ENCODE measurements around the gene MED12L.

Gene MED12L

DNA sequence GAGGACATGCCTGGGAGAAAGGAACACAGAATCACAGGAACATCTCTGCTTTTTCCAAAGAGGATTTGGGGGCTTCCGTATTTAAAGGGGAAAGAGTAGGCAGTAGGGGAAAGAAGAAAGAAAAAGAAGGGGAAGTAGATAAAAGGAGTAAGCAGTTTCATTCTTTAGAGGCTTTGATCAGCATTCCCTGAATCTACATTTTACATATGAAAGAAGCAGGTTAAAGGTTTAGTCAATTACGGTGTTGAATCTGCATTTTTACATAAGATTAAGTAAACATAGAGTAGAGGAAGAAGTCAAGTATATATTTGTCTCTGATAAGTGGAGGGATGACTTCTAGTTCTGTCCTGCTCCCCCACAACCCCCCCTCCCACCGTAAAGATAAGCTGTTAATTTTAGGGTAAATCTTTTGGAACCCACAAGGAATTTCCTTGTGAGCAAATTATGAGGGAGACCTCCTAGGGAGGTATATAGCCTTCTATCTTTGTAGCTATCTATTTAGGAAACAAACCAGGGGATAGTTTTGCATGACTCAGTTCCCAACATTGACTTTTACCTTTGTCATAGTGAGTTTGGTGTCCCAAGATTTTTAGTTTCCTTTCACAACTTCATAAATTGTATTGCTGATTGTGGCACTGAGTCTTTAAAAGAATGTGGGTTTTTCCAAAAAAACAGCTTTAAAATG, 307.8 kb downstream of the MED12L start:
- DNase-seq = no peak

DNA sequence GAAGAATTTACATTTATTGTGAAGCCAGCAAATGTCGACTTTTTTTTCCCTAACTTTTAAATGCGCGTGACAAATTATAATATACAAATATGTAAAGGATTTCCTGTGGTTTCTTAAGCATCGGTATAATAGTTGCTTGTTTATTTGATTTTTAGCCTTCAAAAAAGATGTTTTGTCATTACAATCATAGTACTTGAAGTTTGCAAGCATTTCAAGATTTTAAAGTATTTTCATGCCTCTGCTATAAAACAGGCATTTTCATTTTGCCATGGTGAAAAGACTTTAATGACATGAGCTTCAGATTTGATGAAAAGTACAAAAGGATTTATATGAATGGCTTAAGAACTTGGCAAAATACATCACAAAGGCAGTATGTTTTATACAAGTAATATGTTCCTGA, 308.5 kb downstream of the MED12L start:
- no peak for DNase-seq

DNA sequence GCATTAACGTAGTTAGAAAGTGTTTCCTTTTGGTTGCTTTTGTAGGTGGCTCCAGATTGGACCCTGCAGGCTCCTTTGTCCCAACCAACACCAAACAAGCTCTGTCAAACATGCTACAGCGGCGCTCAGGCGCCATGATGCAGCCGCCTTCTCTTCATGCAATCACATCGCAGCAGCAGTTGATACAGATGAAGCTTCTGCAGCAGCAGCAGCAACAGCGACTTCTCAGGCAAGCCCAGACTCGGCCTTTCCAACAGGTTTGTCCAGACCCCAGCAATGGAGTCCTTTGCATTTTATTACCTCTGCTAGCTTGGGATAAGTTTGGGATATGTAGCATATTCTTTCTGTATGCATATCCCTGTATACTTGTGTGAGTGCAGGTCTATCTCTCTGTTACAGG, 309.1 kb downstream of the MED12L start:
- no peak for DNase-seq

DNA sequence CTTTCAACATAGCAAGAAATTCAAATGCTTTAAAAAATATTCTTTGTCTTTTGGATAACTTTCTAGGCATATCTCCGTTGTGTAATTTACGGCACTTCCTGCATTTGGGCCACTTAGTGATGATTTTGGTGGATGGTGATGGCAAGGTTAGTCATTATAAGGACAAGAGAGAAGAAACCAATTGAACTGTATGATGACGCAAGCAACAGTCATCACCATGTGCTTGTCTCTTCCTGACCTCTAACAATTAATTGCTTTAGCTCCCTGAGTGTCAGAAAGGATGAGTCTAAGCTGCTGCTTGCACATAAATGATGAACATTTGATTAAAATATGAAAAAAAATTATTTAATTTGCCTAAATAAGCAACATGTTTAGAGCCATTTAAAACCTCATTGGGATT, 310.3 kb downstream of the MED12L start:
- DNase-seq = no peak

- no peak for DNase-seq
Measured at GRCh38 chr3:151398895-151399294, 313.4 kb downstream of the MED12L start.

GRCh38 chr3:151400341-151400740, 314.9 kb downstream of the MED12L start:
- no peak for DNase-seq

DNA sequence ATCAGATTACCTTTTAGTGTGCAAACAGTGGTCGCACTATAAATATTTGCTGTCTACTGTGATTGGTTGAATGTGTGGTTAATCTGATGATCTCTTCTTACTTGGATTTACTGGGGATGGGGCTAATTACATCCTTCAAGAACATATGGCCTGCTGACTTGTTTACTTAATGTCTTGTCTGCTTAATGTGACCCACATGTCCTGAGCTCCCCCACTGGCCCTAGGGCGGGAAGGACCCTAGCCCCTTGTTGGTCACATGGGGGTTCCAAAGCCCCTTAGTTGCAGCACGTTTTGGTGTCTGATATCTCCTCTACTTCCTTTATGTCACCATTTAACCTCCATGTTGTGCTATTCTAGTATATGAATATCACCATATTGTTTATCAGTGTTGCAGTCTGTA, 316.9 kb downstream of the MED12L start:
- DNase-seq = no peak

DNA sequence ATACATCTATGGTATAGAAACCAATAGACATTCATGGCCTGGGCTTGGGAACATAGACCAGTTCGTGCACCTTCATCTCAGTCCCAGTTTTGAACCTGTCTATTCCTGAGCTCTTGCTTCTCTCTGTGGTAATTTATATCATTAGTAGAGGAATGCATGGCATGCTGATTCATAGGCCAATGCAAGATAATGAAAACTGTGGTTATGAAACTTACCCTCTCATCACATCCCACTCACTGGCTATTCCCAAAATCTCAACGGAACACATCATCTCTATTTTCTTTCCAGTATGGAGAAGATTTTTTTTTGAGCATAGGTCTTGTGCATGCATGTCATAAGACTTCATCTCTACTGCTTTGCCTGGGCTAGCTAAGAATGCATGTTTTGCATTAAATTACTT, 317.8 kb downstream of the MED12L start:
- DNase-seq = no peak

- no peak for DNase-seq
Measured at GRCh38 chr3:151404316-151404715, 318.9 kb downstream of the MED12L start.

DNA sequence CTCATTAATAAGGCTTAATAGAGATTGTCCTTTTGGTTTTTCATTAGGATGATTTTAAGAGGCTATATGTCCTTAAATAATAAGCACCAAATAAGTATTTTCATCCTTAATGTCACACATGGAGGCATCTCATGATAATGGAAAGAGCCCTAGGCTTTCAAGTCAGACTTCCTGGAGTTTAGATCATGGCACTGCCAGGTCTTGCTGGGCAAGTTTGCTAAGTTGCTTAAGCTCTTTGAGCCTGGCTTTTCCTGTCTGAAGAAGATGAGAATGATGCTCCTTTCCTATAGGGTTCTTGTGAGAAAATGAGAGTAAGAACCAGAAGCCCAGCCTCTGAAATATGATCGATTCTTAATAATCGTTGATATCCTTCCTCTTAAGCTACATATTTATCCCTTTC, 322.5 kb downstream of the MED12L start:
- no peak for DNase-seq

GRCh38 chr3:151410891-151411559, 325.6 kb downstream of the MED12L start:
- no peak for DNase-seq

DNA sequence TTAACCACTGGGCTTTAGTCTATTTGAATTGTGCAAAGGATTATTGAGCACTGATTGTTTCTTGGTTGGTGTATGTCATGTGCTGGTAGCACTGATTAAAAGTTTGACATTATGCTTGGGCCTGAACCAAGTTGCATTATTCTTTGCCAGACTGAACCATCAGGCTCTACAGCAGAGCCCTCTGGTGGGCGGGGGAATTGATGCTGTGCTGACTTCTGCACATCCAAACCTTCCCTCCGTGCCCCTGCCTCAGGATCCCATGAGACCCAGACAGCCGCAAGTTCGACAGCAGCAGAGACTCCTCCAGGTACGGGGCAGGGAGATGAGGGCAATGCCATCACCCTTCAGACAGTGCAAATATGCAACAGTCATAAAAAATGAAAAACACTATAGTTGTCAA, 327.5 kb downstream of the MED12L start:
- no peak for DNase-seq

DNA sequence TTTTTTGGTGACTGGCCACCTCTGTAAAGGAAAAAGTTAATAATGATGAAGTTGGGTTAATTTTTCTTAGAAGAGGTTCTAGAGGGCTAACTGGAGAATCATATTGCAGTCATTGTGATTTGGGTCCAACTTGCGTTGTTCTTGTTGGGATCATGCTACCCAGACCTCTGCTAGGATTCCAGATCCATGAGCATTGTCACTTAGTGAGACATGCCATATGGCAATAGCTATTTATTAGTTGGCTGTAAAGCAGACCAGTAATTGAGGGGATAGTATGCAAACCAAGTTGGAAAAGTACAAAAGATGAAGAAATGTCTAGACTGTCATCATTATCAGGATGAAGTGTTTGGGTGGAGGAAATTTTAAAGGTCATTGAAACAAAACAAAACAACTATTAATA, 329.8 kb downstream of the MED12L start:
- DNase-seq = no peak

- no peak for DNase-seq
Measured at GRCh38 chr3:151419806-151420205, 334.3 kb downstream of the MED12L start.

- no peak for DNase-seq
Measured at GRCh38 chr3:151421938-151422337, 336.5 kb downstream of the MED12L start.

DNA sequence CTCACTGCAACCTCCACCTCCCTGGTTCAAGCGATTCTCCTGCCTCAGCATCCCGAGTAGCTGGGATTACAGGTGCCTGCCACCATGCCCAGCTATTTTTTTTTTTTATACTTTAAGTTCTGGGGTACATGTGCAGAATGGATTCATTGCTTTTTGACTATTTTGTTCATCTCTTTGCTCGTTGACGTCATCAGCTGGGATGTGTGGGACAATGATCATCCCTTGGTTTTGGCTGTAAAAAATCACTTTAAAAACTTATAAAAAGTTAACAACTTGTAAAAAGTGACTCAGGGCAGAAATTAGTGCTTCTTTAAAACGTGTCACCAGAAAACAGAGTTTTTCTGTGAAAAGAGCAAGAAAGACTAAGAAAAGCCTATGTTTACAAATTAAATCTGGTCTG, 337.6 kb downstream of the MED12L start:
- no peak for DNase-seq

DNA sequence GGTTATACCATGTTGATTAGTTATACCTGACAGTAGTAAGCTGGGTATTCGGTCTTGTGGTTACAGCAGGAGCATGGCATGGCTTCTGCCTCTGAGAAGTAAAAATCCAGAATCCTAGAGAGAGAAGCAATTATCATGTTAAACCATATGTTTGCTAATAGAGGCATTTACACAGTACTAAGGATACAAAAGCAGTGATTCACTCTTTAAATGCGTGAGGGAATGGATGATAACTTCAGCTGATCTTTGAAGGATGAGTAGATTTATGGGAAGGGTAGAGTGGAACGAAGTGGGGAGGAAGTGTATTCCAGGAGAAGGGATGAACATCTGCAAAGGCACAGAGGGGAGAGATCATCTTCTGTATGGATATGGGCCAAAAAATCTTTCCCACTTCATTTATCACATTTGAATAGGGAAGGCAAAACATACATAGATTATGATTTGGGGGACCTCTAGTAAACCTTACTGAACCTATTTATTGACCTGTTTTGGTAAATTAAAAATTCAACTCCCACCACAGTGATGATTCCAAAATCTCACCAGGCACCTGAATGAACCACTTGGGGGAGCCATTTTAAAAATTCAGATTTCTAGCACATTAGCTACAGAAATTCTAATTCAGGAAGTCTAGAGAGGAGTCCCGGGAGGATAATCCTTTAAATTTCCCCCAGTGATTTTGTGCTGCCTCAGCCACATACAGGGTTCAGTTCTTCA, 340.3 kb downstream of the MED12L start:
- DNase-seq = no peak

DNA sequence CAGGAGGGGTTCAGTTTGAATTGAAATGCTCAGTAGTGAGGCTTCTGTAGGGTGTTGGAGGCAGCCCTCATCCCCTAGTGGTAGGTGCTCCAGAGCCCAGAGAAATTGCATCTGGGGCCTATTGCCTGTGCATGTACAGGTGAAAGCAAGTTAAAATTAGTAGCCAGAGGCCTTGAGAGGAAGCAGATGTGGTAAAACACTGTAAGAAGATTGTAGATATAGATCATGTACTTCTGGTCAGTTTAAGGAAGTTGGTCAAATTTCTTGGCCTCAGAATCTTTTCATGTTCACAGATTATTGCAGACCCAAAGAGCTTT, 340.8 kb downstream of the MED12L start:
- no peak for DNase-seq

DNA sequence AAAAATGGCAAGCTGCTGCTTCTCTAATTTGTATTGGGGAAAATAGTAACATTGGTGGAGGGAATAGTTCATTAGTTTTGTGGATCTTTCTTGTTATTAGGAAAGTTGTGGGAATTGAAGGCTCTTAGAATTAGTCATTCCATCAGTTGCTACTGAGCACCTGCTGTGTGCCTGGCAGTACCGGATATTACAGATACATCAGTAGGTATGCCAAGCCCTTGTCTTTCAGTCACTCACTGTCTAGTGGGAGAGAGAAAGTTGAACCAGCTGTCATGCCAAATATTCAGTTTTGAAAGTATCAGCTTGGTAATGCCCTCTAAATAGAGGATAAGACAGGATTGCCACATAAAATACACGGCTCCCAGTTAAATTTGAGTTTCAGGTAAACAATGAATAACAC, 342.9 kb downstream of the MED12L start:
- no peak for DNase-seq

DNA sequence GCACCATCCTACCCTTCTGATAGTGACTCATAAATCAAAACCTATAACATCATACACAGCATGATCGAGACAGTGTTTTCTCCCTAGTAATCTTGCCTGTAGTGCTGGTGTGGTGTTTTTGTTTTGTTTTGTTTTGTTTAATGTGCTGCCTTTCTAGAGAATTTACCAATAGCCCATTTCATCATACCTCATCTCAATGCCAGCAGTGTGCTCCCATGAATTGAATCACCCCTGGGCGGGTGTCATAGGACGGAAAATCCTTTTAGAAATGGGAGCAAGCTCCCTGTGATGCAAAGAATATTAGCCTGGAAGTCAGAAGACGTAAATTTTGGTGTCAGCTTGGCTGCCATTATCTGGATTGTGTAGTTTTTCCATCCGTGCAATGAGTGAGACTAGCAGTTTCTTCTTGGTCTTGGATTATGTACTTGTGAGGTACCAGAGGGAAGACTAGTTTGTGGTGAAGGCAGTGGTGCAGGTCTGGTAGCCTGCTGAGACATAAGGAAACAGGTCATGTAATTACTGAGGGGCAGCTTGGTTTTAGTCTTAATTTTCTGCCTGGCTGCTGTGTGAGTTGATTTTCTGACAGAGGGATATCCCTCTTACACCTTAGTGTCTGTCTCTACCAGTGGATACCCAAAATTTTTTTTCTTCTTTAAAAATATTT, 345.5 kb downstream of the MED12L start:
- no peak for DNase-seq

DNA sequence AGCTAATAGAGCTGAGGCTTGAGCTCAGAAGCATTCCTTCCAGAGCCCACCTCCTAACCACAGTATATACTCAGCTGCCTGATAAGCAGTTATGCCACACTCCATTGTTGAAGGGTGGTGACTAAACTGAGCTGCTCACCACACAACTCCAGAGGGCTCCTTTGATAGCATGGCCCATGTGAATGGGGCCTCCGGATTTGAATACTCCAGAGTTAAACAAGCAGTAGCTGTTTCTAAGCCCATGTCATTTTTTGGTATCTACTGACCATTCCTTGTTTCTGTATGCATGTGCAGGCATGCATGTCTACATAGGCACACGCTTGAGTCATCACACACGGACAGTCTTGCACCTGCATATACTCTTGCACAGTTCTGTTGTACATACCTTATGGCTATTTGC, 346.5 kb downstream of the MED12L start:
- DNase-seq = no peak

DNA sequence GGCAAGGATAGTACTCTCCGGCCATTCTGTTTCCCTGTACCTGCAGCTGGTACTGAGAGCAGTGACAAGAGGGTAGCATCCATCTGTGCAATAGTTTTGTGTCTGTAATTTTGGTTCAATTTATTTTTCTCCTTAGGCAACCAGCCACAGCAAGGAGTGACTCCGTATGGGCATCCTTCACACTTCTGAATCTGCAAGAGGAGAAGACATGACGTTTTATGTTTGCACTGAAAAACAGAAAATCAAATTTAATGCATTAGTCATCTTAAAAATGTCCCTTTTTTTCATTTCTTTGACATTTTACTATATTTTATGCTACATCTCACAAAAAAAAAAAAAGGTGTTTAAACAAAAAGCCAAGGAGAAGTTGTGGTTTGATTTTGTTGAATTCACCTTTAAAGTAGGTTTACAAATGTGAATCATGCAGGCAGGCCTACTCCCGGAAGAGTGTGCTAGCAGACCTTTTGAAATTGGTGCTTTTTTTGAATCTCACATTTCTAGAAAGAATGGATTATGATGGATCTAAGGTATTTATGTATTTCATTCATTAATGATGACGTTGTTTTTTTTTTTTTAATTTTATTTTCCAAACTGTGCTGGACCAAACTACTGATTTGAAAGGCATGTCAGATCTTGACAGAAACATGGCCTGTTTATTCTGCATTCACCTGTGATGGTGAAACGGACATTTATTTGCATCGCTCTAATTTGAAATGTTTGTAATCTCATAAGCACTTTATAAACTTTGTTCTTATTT, 347.3 kb downstream of the MED12L start:
- DNase-seq = no peak
